Suprapubic skin (tissue), 4 donors: ENCODE data around the gene CDON.

ENCODE experiments used
- EP300 ChIP-seq: sonication (generic); formaldehyde crosslinking; IDR thresholded peaks from one replicate; pipeline ENCODE4 v1.6.1; 2017; ENCODE audit warnings: antibody characterized with exemption
- POLR2A ChIP-seq, 2 donors: fragments of 450-650 bp; IDR thresholded peaks; one replicate each; pipeline ENCODE4 v1.6.1; 2017; ENCODE audit warnings: antibody characterized with exemption in 2 of 2, mild to moderate bottlenecking in 2 of 2, moderate library complexity in 2 of 2
- POLR2AphosphoS5 ChIP-seq, 3 donors: sonication (generic); formaldehyde crosslinking; IDR thresholded peaks; one replicate each; pipeline ENCODE4 v1.6.1; 2017; ENCODE audit warnings: antibody characterized with exemption in 3 of 3
- TF ChIP-seq, protein P1 (sequence below), 2 donors: fragments of 200-600 bp in 1 of 2; fragments of 450-650 bp in 1 of 2; sonication (generic) in 1 of 2; IDR thresholded peaks; one replicate each; pipeline ENCODE4 v1.5.1; 2016 to 2019; ENCODE audit warnings: antibody characterized with exemption in 2 of 2, mild to moderate bottlenecking in 1 of 2, moderate library complexity in 1 of 2

DNA sequence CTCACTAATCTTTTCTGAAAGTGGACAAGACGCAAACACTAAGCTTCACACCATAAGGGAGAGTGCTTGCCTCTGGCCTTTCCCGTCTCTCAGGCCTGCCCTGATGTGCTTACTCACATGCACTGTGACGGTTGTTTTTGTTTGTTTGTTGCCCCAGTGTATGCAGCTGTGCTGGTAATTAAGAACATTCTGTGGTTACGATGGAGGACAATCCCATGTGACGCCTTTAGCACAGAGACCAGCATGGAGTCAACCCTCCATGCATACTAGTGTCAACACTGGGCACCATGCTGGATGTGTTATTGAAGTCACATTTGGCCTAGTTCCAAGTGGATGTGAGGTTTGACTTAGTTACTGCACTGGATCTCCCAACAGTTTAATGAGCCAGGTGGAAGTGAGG lies 27.8 kb upstream of the CDON start:
- TF ChIP-seq POLR2A (IDR thresholded peaks at IDR 0.05), result no peak
- TF ChIP-seq, protein P1, sequence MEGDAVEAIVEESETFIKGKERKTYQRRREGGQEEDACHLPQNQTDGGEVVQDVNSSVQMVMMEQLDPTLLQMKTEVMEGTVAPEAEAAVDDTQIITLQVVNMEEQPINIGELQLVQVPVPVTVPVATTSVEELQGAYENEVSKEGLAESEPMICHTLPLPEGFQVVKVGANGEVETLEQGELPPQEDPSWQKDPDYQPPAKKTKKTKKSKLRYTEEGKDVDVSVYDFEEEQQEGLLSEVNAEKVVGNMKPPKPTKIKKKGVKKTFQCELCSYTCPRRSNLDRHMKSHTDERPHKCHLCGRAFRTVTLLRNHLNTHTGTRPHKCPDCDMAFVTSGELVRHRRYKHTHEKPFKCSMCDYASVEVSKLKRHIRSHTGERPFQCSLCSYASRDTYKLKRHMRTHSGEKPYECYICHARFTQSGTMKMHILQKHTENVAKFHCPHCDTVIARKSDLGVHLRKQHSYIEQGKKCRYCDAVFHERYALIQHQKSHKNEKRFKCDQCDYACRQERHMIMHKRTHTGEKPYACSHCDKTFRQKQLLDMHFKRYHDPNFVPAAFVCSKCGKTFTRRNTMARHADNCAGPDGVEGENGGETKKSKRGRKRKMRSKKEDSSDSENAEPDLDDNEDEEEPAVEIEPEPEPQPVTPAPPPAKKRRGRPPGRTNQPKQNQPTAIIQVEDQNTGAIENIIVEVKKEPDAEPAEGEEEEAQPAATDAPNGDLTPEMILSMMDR (IDR thresholded peaks at IDR 0.05), result no peak
- no peak for TF ChIP-seq EP300
- TF ChIP-seq POLR2AphosphoS5 (IDR thresholded peaks at IDR 0.05), result no peak
